HepG2 (cell line): ENCODE measurements around the gene CDH23. TPM values are rescaled to one million over a fixed set of nuclear protein-coding genes. Genes with fewer than 3 reads are reported as not detected.

Experiments used
- ATAC-seq: fragments of 200-7000 bp; cut with Tn5 transposase; 3 replicates; pipeline ENCODE4 v1.9.1; 2020; ENCODE audit warnings: mild to moderate bottlenecking, moderate library complexity
- BruUV-seq: library from RNA; stranded (reverse); fragments of 400-500 nt; replicated peaks from 2 replicates; lab custom pipeline; 2021; lab: Mats Ljungman, UMichigan
- CTCF ChIA-PET: fragments of 300-600 bp; formaldehyde crosslinking; extraction: SDS; loops from one replicate; lab custom pipeline; 2021; ENCODE audit warnings: low total read pairs, inconsistent platforms, low intra/inter-chr PET ratio; lab: Yijun Ruan, JAX
- POLR2A ChIA-PET: fragments of 350-600 bp; sonication (Branson Sonifier 250); formaldehyde crosslinking; loops from one replicate; lab custom pipeline; 2020; ENCODE audit warnings: antibody characterized with exemption, inconsistent platforms; lab: Yijun Ruan, JAX
- DNase-seq: peaks from one replicate; pipeline ENCODE4 v3.0.0-alpha.2; 2015; ENCODE audit warnings: low spot score
- FAIRE-seq: peaks from 3 replicates; lab custom pipeline; 2011; peaks lifted over from hg19 to GRCh38; lab: Jason Lieb, UNC
- H2AFZ ChIP-seq: one replicate; pipeline ENCODE4 v1.6.1; 2011; ENCODE audit warnings: low read length, inconsistent platforms
- H3K27ac ChIP-seq: fragments of 300-600 bp; 3 replicates; pipeline ENCODE4 v1.8.0; 2011; ENCODE audit warnings: mixed run types, mild to moderate bottlenecking, mixed read lengths, low read length, inconsistent platforms; ENCODE audit not compliant: insufficient read depth; ENCODE audit errors: extremely low read length
- H3K27me3 ChIP-seq, 2 experiments: fragments of 200-600 bp in 1 of 2; 2 replicates in 1 of 2; 3 replicates in 1 of 2; pipeline versions ENCODE4 v1.6.0 to v1.8.0; 2011; ENCODE audit warnings: low read length in 2 of 2, mild to moderate bottlenecking in 2 of 2, moderate library complexity in 2 of 2, inconsistent platforms in 1 of 2; ENCODE audit not compliant: insufficient read depth in 2 of 2, control insufficient read depth in 1 of 2
- H3K36me3 ChIP-seq, 2 experiments: fragments of 200-600 bp in 1 of 2; replicated peaks in 1 of 2; 2 replicates in 1 of 2; 3 replicates in 1 of 2; pipeline versions ENCODE4 v1.5.1 to v1.8.0; 2011; ENCODE audit warnings: low read length in 2 of 2, inconsistent platforms in 1 of 2; ENCODE audit not compliant: insufficient read depth in 2 of 2, control insufficient read depth in 1 of 2
- H3K4me1 ChIP-seq: 2 replicates; pipeline ENCODE4 v1.5.1; 2012; ENCODE audit warnings: low read length, inconsistent platforms; ENCODE audit not compliant: insufficient read depth
- H3K4me2 ChIP-seq: 2 replicates; pipeline ENCODE4 v1.6.0; 2011; ENCODE audit warnings: low read depth, low read length, inconsistent platforms
- H3K4me3 ChIP-seq, 3 experiments: fragments of 200-600 bp in 1 of 3; sonication (generic), shearing (Covaris generic) in 1 of 3; replicated peaks in 1 of 3; 2 replicates each; pipeline ENCODE4 v1.5.1; 2011 to 2016; ENCODE audit warnings: low read length in 3 of 3, inconsistent platforms in 2 of 3, low read depth in 2 of 3, mild to moderate bottlenecking in 2 of 3, control low read depth in 1 of 3, mixed read lengths in 1 of 3; ENCODE audit not compliant: insufficient read depth in 1 of 3
- H3K79me2 ChIP-seq: one replicate; pipeline ENCODE4 v1.6.1; 2011; ENCODE audit warnings: low read length, inconsistent platforms; ENCODE audit not compliant: insufficient read depth
- H3K9ac ChIP-seq: 2 replicates; pipeline ENCODE4 v1.6.0; 2011; ENCODE audit warnings: mild to moderate bottlenecking, low read depth, low read length, inconsistent platforms; ENCODE audit not compliant: insufficient read depth
- H3K9me3 ChIP-seq: 2 replicates; pipeline ENCODE4 v1.5.1; 2012; ENCODE audit warnings: mild to moderate bottlenecking, low read length
- H4K20me1 ChIP-seq: 2 replicates; pipeline ENCODE4 v1.6.0; 2011; ENCODE audit warnings: inconsistent platforms, mild to moderate bottlenecking, low read length, moderate library complexity; ENCODE audit not compliant: insufficient read depth
- AHDC1 ChIP-seq: sonication (generic); formaldehyde crosslinking; IDR thresholded peaks from 2 replicates; pipeline ENCODE4 v1.5.1; 2020; ENCODE audit warnings: mild to moderate bottlenecking, missing genetic modification reagents, borderline replicate concordance
- ATAD3A ChIP-seq: sonication (generic); formaldehyde crosslinking; IDR thresholded peaks from 2 replicates; pipeline ENCODE4 v1.4.0; 2020; ENCODE audit warnings: missing genetic modification reagents
- ATRX ChIP-seq: sonication (generic); formaldehyde crosslinking; IDR thresholded peaks from 2 replicates; pipeline ENCODE4 v1.4.0; 2020; ENCODE audit warnings: missing genetic modification reagents, borderline replicate concordance
- BRF2 ChIP-seq: sonication (generic); formaldehyde crosslinking; IDR thresholded peaks from 2 replicates; pipeline ENCODE4 v1.8.1; 2022; ENCODE audit warnings: mild to moderate bottlenecking, missing genetic modification reagents
- NFIB ChIP-seq: sonication (generic); formaldehyde crosslinking; IDR thresholded peaks from 2 replicates; pipeline ENCODE4 v1.9.0; 2021; ENCODE audit warnings: missing genetic modification reagents, mild to moderate bottlenecking, borderline replicate concordance
- USF2 ChIP-seq, 2 experiments: sonication (generic) in 1 of 2; formaldehyde crosslinking in 1 of 2; IDR thresholded peaks; 2 replicates each; pipeline versions ENCODE4 v1.5.1 to v1.6.1; 2011 to 2020; ENCODE audit warnings: borderline replicate concordance in 1 of 2, low read depth in 1 of 2, low read length in 1 of 2, mild to moderate bottlenecking in 1 of 2, missing genetic modification reagents in 1 of 2, moderate library complexity in 1 of 2
- ZBTB26 ChIP-seq: IDR thresholded peaks from 2 replicates; pipeline ENCODE4 v1.6.1; 2016; ENCODE audit warnings: missing compliant biosample characterization, missing genetic modification reagents, borderline replicate concordance
- ZNF414 ChIP-seq: sonication (generic); formaldehyde crosslinking; IDR thresholded peaks from 2 replicates; pipeline ENCODE4 v1.5.0; 2020; ENCODE audit warnings: missing genetic modification reagents
- WGBS: methylation state at CpG from one replicate; pipeline ENCODE4 v1.1.6; 2017; ENCODE audit warnings: low lambda C conversion rate; 5-methylcytosine and 5-hydroxymethylcytosine counted together
- in situ Hi-C: cut with HindIII; loops from 2 replicates; pipeline ENCODE4 v1.10.0; 2017; ENCODE audit warnings: low pct_unique_long_range_greater_than_20kb; ENCODE audit not compliant: extremely low pct_ligation_motif_present
- intact Hi-C: fragments of 100-400 bp; cut with micrococcal nuclease; formaldehyde crosslinking; loops from one replicate; pipeline ENCODE4 v1.10.0; 2022; ENCODE audit not compliant: unreplicated experiment
- polyA plus RNA-seq, 8 experiments: library from polyadenylated mRNA; depleted of rRNA in 3 of 8; stranded (reverse) in 7 of 8; unstranded in 1 of 8; fragments of >200 nt; fragmentation: Illumina TruSeq in 4 of 8; extraction: Trizol in 4 of 8; gene quantifications; 2 replicates each; pipeline versions ENCODE4 v1.2.1 to v1.2.3, GENCODE V29; 2011 to 2016; ENCODE audit warnings: low read depth in 4 of 8, missing spikeins in 1 of 8, mixed read lengths in 1 of 8; ENCODE audit not compliant: insufficient read depth in 1 of 8
- total RNA-seq, 5 experiments: library from RNA; depleted of rRNA; stranded (reverse); fragments of >200 nt; fragmentation: Illumina TruSeq; extraction: Trizol; gene quantifications; 2 replicates each; pipeline ENCODE4 v1.2.3, GENCODE V29; 2016; ENCODE audit warnings: low read depth in 1 of 5

The CDH23 gene
- total and polyA plus RNA-seq, 2 of the 13 experiments (the other 11 are each of a cell fraction or from before 2014, with no cell fraction given), result 0.13 TPM; not detected in 1

GRCh38 chr10:71607082-71607443 lies 210.3 kb downstream of the CDH23 start:
- no peaks in the 10 kb centered on the region for H4K20me1 ChIP-seq
- H2AFZ ChIP-seq, result no peak overlapping the region
- 34% methylated on average over 5 of the region's 5 CpGs for WGBS
- ATAC-seq (no peak), DNase-seq (no peak), FAIRE-seq (no peak)
- ChIA-PET CTCF (no interaction called here), POLR2A (no interaction called here)
- H3K79me2 ChIP-seq, result no peaks in the 10 kb centered on the region
- in situ Hi-C loops, result no loop called here
- no peaks in the 10 kb centered on the region for H3K36me3 ChIP-seq
- no peaks in the 10 kb centered on the region for H3K4me1 ChIP-seq
- no peak overlapping the region for H3K9ac ChIP-seq
- H3K4me3 ChIP-seq, result no peak overlapping the region
- no peak overlapping the region for H3K27ac ChIP-seq
- H3K9me3 ChIP-seq, result no peaks in the 10 kb centered on the region
- no TSS peak for BruUV-seq
- intact Hi-C loops, result loop anchor here (10.0 kb wide), 1 partner anchor 292 kb away; the partner anchor contains the start of gene SLC29A3
- peaks cover 0 to 7% of the 10 kb centered on the region in 2 experiments; a peak in 3 of 5 replicates for H3K27me3 ChIP-seq
- no peak overlapping the region for H3K4me2 ChIP-seq
- no peak for TF ChIP-seq AHDC1 (CRISPR knock-in tag)
- TF ChIP-seq ATAD3A (CRISPR knock-in tag), result no peak
- TF ChIP-seq ZBTB26, result no peak
- TF ChIP-seq NFIB, result no peak
- TF ChIP-seq ATRX (CRISPR knock-in tag), result no peak
- no peak for TF ChIP-seq BRF2 (CRISPR knock-in tag)
- no peak for TF ChIP-seq ZNF414
- TF ChIP-seq USF2 (IDR thresholded peaks at IDR 0.05; ENCODE audit: low read depth, low read length), result no peak
- TF ChIP-seq USF2 (CRISPR knock-in tag; IDR thresholded peaks at IDR 0.05; ENCODE audit: borderline replicate concordance), result no peak
